Uterus (tissue), 2 donors: ENCODE data around the gene PRKCD.

ENCODE experiments used
- POLR2A ChIP-seq, 2 donors: fragments of 450-650 bp; IDR thresholded peaks; one replicate each; pipeline ENCODE4 v1.6.1; 2016; ENCODE audit warnings: antibody characterized with exemption in 2 of 2, mild to moderate bottlenecking in 1 of 2, moderate library complexity in 1 of 2
- TF ChIP-seq, protein P1 (sequence below), 4 experiments: fragments of 200-600 bp in 2 of 4; fragments of 450-650 bp in 2 of 4; sonication (generic) in 2 of 4; IDR thresholded peaks; one replicate each; pipeline ENCODE4 v1.5.1; 2016 to 2019; ENCODE audit warnings: antibody characterized with exemption in 4 of 4, mild to moderate bottlenecking in 2 of 4, moderate library complexity in 1 of 4

GRCh38 chr3:53192608-53193007 is 31.6 kb downstream of the PRKCD start:
- TF ChIP-seq, protein P1, sequence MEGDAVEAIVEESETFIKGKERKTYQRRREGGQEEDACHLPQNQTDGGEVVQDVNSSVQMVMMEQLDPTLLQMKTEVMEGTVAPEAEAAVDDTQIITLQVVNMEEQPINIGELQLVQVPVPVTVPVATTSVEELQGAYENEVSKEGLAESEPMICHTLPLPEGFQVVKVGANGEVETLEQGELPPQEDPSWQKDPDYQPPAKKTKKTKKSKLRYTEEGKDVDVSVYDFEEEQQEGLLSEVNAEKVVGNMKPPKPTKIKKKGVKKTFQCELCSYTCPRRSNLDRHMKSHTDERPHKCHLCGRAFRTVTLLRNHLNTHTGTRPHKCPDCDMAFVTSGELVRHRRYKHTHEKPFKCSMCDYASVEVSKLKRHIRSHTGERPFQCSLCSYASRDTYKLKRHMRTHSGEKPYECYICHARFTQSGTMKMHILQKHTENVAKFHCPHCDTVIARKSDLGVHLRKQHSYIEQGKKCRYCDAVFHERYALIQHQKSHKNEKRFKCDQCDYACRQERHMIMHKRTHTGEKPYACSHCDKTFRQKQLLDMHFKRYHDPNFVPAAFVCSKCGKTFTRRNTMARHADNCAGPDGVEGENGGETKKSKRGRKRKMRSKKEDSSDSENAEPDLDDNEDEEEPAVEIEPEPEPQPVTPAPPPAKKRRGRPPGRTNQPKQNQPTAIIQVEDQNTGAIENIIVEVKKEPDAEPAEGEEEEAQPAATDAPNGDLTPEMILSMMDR (IDR thresholded peaks at IDR 0.05): no peak
- no peak for TF ChIP-seq POLR2A (IDR thresholded peaks at IDR 0.05)
